Measurements from ENCODE around the gene NSUN6.
"Not testable (repeated sequence)": the region's sequence is repeated elsewhere in the genome, so short reads cannot be mapped to it uniquely, and the experiment has no call there.

Gene NSUN6

GRCh38 chr10:18659125-18659818 lies 7.9 kb upstream of the NSUN6 start, which contains the start of gene ARL5B:
Gene ARL5B (plus strand): TSS chr10:18659431. CDS start chr10:18659638, 207 bp downstream.
- DNase-seq = peak; percentile 96 to 97

- peak in 1 of 2 donors; percentile 21 for DNase-seq
Measured at GRCh38 chr10:18658271-18659124, 7.1 kb upstream of the NSUN6 start.

GRCh38 chr10:18656724-18657123 lies 5.3 kb upstream of the NSUN6 start:
- no peak for DNase-seq

GRCh38 chr10:18653112-18653511 lies 1.7 kb upstream of the NSUN6 start:
- no peak for DNase-seq

GRCh38 chr10:18650404-18650997 lies 886 bp downstream of the NSUN6 start:
- peak in 1 of 2 donors; percentile 25 for DNase-seq

GRCh38 chr10:18649364-18649959 lies 1.9 kb downstream of the NSUN6 start:
- DNase-seq = no peak

- DNase-seq = no peak
Measured at GRCh38 chr10:18647945-18648344, 3.4 kb downstream of the NSUN6 start.

- no peak for DNase-seq
Measured at GRCh38 chr10:18647151-18647550, 4.2 kb downstream of the NSUN6 start.

- DNase-seq = not testable (repeated sequence)
Measured at GRCh38 chr10:18639719-18640118, 11.7 kb downstream of the NSUN6 start.

- not testable (repeated sequence) for DNase-seq
Measured at GRCh38 chr10:18637400-18637799, 14.0 kb downstream of the NSUN6 start.

GRCh38 chr10:18635995-18636394 lies 15.4 kb downstream of the NSUN6 start:
- no peak for DNase-seq

- DNase-seq = not testable (repeated sequence)
Measured at GRCh38 chr10:18632500-18632899, 18.9 kb downstream of the NSUN6 start.

- DNase-seq = peak; percentile 73 to 83
Measured at GRCh38 chr10:18627452-18628018, 23.9 kb downstream of the NSUN6 start.

- no peak for DNase-seq
Measured at GRCh38 chr10:18625886-18626285, 25.5 kb downstream of the NSUN6 start.

GRCh38 chr10:18623671-18624070 lies 27.7 kb downstream of the NSUN6 start:
- DNase-seq = not testable (repeated sequence)

GRCh38 chr10:18620856-18621255 lies 30.5 kb downstream of the NSUN6 start:
- no peak for DNase-seq

GRCh38 chr10:18619016-18619415 lies 32.4 kb downstream of the NSUN6 start:
- no peak for DNase-seq

- no peak for DNase-seq
Measured at GRCh38 chr10:18616337-18616736, 35.0 kb downstream of the NSUN6 start.

- DNase-seq = no peak
Measured at GRCh38 chr10:18615618-18616017, 35.8 kb downstream of the NSUN6 start.

GRCh38 chr10:18611168-18611567 lies 40.2 kb downstream of the NSUN6 start:
- no peak for DNase-seq

- DNase-seq = no peak
Measured at GRCh38 chr10:18610517-18610916, 40.9 kb downstream of the NSUN6 start.

- no peak for DNase-seq
Measured at GRCh38 chr10:18608596-18608995, 42.8 kb downstream of the NSUN6 start.
